ENCODE data around the gene RBMX.
"Not testable (repeated sequence)": the region's sequence is repeated elsewhere in the genome, so short reads cannot be mapped to it uniquely, and the experiment has no call there.

RBMX gene

GRCh38 chrX:136880452-136881013, at the start of gene RBMX:
Gene RBMX, minus strand, starts transcription at chrX:136880725. Its CDS starts 1,298 bp downstream, at chrX:136879427.
- peak; percentile 76 for DNase-seq (ENCODE audit: low spot score)
- no peak for FAIRE-seq

DNA sequence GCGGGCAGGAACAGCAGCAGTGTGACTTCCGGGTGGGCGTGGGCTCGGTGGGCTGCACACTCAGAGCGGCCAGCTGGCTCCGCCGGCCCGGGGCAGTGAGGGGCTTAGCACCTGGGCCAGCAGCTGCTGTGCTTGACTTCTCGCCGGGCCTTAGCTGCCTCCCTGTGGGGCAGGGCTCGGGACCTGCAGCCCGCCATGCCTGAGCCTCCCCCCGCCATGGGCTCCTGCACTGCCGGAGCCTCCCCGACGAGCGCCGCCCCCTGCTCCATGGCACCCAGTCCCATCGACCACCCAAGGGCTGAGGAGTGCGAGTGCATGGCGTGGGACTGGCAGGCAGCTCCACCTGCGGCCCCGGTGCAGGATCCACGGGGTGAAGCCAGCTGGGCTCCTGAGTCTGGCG, 40.9 kb upstream of the RBMX start:
- not testable (repeated sequence) for FAIRE-seq; DNase-seq (ENCODE audit: low spot score)

- DNase-seq (ENCODE audit: low spot score) (no peak), FAIRE-seq (no peak)
Observed at GRCh38 chrX:136920001-136920400, 39.5 kb upstream of the RBMX start.

GRCh38 chrX:136916827-136917226, 36.3 kb upstream of the RBMX start:
- FAIRE-seq (no peak), DNase-seq (ENCODE audit: low spot score) (no peak)

DNA sequence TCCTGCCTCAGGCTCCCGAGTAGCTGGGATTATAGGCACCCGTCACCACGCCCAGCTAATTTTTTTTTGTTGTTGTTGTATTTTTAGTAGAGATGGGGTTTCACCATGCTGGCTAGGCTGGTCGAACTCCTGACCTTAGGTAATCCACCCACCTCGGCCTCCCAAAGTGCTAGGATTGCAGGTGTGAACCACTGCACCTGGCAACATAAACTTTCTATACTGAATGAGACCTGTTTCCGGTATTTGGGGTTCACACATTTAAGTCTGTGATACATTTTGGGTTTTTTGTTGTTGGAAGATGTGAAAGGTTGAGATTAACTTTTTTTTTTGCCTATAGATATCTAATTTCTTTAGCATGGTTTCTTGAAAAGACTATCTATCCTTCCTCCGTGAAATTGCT, 31.1 kb upstream of the RBMX start:
- DNase-seq (ENCODE audit: low spot score); FAIRE-seq: not testable (repeated sequence)

DNA sequence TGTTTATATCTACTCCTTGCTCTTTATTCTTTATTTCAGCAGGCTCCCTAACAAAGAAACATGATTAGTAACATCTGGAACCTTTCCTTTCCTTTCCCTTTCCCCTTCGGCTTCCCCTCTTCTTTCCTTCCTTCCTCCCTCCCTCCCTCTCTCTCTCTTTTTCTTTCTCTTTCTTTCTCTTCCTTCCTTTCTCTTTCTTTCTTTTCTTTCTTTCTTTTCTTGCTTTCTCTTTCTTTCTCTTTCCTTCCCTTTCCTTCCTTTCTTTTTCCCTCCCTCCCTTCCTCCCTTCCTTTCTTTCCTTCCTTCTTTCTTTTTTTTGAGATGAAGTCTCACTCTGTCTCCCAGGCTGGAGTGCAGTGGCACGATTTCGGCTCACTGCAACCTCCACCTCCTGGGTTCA, 30.7 kb upstream of the RBMX start:
- no peak for FAIRE-seq

GRCh38 chrX:136910565-136911035, 30.1 kb upstream of the RBMX start:
- FAIRE-seq = no peak

More for the DNA sequence above, 30.7 kb upstream of the RBMX start:
- DNase-seq (ENCODE audit: low spot score) = no peak

DNA sequence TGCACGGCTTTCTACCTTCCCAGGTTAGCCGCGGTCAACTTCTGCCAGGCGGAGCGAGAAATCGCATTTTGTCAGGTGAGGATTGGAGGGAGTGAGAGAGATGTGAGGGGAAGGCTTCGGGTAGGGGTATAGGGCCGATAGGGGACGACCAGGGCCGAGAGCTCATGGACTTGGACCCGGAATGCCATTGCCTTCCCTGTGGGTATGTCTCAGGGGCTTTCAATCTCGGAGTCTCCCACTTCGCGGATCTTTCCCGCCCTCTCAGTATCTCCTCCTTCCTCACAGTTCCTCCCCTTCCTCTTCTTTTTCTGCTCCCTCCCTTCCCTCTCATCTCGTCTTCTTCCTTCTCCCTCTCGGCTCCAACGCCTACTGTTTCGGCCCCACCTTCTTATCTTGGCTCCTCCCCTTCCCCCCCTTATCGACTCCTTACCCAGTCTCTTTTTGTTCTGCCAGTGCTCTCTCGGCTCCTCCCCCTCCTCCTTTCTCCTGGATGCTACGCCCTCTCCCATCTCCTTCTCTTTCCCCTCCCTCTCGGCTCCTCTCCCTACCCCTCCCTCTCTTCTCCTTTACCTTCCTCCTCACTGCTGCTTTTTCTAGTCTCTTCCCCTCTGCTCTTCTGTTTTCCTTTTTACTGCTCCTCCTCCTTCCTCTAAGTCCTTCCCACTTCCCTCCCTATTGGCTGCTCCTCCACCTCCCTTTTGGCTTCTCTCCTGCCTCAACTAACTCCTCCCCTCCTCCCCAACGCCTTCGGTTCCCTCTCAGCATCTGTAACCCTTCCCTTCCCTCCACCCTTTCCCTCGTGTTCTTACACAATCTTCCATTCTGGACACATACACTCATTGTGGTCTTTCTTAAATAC, 29.4 kb upstream of the RBMX start:
- DNase-seq (ENCODE audit: low spot score) (peak; percentile 56), FAIRE-seq (no peak)

More at GRCh38 chrX:136910565-136911035, 30.1 kb upstream of the RBMX start:
- DNase-seq (ENCODE audit: low spot score) = no peak

GRCh38 chrX:136909119-136909705, 28.7 kb upstream of the RBMX start:
- DNase-seq (ENCODE audit: low spot score) = peak; percentile 74
- no peak for FAIRE-seq

DNA sequence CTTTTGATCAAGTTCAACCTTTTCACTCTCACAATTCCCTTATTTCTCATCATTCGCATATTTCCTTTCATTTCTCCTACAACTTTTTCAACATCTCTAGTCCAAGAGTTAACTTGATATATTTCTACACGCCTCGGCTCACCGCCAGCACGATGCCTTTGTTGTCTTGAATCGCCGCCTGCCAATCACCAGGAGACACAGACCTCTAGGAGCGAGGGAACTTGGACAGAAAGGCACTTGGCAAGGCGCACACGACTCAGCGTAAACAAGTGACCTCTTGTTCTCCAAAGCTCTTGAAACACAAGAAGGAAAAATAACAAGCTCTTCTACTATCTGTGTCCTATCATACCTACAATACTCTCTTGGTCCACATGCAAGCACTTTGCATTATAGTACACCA, 27.1 kb upstream of the RBMX start:
- FAIRE-seq (no peak), DNase-seq (ENCODE audit: low spot score) (no peak)

DNA sequence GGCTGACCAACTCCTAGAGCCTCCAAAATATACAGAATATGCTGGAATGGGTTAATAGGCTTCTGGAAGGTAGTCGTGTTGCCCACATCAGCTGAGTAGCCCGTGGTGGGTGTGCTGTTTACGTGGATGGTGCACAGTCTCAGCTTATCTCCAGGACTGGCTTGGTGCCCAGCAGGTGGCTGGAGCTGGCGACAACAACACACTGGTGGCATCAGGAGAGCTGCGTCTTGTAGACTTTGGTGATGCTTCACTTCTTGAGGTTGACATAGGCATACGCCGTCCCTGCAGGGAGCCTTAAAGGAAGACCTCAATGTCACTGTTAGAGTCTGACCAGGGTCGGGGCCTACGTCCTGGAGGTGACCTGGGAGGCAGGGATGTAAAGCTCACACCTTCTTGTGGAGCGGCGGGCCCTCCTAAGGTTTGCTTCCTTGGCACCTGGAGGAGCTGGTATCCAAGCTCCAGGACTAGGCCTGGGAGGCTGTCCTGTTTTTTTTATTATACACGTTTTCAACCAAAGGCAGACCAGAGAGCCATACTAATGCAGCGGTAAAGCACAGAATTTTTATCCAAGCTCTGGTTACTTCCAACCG, 26.5 kb upstream of the RBMX start:
- no peak for DNase-seq (ENCODE audit: low spot score)
- FAIRE-seq = no peak

- FAIRE-seq; DNase-seq (ENCODE audit: low spot score): not testable (repeated sequence)
Observed at GRCh38 chrX:136904067-136904466, 23.5 kb upstream of the RBMX start.

- FAIRE-seq = not testable (repeated sequence)
Observed at GRCh38 chrX:136900071-136900470, 19.5 kb upstream of the RBMX start.

DNA sequence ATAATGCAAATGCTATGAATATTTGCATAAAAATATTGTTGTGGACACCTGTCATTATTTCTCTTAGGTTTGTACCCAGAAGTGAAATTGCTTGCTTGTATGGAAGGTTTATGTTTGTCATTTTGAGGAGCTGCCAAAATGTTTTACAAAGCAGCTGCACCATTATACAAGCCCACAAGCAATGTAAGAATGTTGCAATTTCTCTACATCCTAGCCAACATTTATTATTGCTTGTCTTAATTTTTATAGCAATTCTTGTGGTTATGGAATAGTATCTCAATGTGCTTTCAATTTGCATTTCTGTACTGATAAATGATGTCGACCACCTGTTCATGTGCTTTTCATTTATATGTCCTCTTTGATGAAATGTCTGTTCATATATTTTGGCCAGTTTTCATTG, 18.7 kb upstream of the RBMX start:
- FAIRE-seq (no peak), DNase-seq (ENCODE audit: low spot score) (no peak)

More at GRCh38 chrX:136900071-136900470, 19.5 kb upstream of the RBMX start:
- DNase-seq (ENCODE audit: low spot score) = not testable (repeated sequence)

- DNase-seq (ENCODE audit: low spot score); FAIRE-seq: not testable (repeated sequence)
Observed at GRCh38 chrX:136898752-136899151, 18.2 kb upstream of the RBMX start.

- DNase-seq (ENCODE audit: low spot score) (no peak), FAIRE-seq (no peak)
Observed at GRCh38 chrX:136896121-136896914, 15.8 kb upstream of the RBMX start.

DNA sequence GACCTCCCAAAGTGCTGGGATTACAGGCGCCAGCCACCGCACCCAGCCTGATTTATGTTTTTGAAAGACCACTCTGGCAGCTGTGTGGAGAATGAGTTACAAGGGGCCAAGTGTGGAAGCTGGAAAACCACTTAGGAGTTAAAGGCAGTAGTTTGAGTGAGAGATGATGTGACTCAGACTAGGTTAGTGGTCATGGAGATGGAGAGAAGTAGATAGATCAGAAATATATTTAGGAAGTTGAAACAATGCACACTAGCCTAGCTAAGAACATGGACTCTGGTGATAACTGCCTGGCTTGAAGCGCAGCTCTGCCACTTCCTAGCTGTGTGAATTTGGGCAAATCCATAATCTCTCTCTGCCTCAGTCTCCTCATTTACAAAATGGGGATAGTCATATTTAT, 11.9 kb upstream of the RBMX start:
- no peak for DNase-seq (ENCODE audit: low spot score)
- no peak for FAIRE-seq

DNA sequence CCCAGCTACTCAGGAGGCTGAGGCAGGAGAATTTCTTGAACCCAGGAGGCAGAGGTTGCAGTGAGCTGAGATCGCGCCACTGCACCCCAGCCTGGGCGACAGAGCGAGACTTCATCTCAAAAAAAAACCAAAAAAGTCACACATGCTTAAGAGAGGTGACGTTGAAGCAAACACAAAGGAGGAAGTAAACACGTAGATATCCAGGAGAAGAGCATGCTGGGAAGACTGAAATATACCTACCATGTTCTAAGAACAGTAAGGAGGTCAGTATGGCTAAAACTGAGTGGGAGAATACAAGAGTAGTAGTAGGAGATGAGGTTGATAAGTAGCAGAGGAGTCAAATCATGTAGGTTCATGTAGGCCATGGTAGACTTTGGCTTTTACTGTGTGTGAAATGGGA, 10.1 kb upstream of the RBMX start:
- DNase-seq (ENCODE audit: low spot score); FAIRE-seq: not testable (repeated sequence)

DNA sequence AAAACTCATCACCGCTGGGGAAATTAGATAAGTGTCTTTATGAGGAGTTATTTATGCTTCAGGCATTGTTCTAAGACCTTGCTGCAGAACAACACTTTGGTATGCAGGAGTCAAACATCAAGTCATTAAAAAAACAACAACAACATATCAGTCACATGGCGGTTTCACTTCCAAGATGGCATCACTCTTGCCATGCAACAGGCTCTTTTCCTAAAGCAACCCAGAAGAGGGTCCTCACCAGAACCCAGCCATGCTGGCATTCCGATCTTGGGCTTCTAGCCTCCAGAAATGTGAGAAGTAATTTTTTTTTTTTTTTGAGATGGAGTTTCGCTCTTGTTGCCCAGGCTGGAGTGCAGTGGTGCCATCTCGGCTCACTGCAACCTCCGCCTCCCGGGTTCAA, 8.7 kb upstream of the RBMX start:
- no peak for FAIRE-seq
- DNase-seq (ENCODE audit: low spot score) = no peak

DNA sequence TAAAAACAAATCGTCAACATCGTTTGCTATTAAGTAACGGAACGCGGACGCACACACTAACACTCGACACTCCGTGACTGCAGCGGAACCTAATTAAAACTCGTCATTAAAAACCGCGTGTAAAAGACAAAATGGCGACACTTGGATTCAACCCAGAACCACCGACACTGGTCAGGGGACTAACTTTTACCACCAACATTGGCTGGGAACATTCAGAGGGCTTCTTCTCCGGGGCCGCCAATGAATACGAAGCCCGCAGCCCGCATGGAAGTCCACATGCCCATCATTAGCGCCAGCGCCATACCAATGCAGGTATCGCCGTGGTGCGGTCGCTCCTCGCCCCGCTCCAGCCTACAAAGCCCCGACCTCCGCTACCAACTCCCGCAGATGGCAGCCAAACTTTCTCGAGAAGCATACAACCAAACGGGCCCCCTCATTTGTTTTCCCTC, 498 bp downstream of the RBMX start:
- DNase-seq (ENCODE audit: low spot score) (peak; percentile 6), FAIRE-seq (no peak)

Data from urothelium cell line (cell line).